C1 segment of cervical spinal cord (tissue), 14 donors: ENCODE data around the gene SPSB4.
A peak's percentile ranks its signal among the peaks of the same experiment; 100 is the strongest.
"Not testable (repeated sequence)": the region's sequence is repeated elsewhere in the genome, so short reads cannot be mapped to it uniquely, and the experiment has no call there.

Source experiments
- DNase-seq, 14 donors: peaks; one replicate each; lab custom pipeline; 2025; lab: John Stamatoyannopoulos, UW

The SPSB4 gene

GRCh38 chr3:141093971-141094684, 43.0 kb downstream of the SPSB4 start:
- peak in 3 of 14 donors; percentile 6 to 20 (median 16) for DNase-seq

DNA sequence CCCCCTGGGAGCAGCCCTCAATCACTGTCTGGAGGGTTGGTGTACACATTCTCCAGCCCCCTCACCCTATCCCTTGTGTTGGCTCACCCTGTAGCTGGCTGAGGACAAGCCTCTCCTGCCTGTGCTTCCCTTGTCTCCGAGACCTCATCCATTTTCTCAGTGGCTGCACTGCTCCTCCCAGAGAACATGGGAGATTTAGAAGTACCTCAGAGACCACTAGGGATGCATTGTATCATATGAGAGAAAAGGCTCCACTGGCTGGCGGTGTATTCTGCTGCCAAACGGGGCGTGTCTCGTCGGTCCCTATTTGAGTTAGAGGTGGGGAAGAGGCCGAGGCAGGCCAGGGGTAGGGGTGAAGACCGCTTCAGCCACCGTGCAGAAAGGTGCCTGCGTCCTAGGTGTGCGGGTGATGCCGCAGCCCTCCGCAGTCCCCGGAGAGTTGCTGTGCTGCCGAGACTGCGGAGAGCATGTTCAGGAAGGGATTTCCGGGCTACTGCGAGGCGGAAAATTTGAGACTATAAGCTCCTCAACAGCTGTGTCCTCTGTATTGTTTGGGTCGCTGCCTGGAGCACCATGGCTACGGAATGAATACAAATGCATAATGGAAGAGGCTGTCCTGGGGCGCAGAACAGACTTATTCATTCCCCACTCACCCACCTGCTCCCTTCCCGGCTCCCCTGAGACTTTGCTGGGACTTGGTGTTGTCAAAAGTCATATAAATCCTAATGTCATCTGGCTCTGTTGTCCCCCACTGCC, 43.8 kb downstream of the SPSB4 start:
- peak in 3 of 14 donors; percentile 14 to 28 (median 26) for DNase-seq

DNA sequence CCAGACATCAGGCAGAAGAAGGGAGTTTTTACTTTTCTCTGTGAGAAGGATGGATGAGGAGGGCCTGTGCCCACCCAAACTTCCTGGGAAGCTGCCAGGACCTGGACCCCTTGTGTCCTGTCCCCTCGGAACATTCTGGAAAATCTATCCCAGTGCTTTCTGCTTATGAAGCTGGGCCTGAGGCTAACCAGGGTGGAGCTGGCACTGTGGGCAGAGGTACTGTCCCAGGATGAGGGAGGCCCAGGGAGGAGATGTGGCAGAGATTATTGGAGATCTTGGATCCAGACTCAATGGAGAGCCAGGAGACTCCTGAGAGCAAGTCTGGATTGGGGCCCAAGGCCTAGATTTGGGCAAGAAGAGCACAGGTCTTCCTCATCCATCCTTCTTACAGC, 44.4 kb downstream of the SPSB4 start:
- no peak for DNase-seq

DNA sequence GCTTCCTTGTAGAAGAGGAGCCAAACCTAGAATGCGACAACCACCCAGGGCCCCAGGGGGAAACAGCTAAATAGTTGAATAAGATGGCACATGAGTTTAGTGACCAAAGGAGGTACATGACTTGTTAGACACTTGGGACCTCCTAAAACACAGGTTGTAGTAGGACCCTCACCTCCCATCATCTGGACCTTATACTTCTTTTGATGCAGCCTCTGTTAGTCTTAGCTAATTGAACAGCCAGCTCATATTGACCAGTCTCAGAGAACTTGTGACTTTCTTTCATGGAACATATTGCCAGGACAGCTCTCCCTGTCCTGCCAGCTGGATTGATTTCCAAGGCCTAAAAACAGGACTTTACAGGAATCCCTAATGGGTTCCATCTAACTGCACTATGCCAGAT, 45.0 kb downstream of the SPSB4 start:
- DNase-seq: no peak

- no peak for DNase-seq
Measured at GRCh38 chr3:141096981-141097380, 45.8 kb downstream of the SPSB4 start.

- no peak for DNase-seq
Measured at GRCh38 chr3:141100112-141100511, 49.0 kb downstream of the SPSB4 start.

- no peak for DNase-seq
Measured at GRCh38 chr3:141100531-141101320, 49.6 kb downstream of the SPSB4 start.

GRCh38 chr3:141102372-141102771, 51.2 kb downstream of the SPSB4 start:
- no peak for DNase-seq

GRCh38 chr3:141103067-141103466, 51.9 kb downstream of the SPSB4 start:
- no peak for DNase-seq

DNA sequence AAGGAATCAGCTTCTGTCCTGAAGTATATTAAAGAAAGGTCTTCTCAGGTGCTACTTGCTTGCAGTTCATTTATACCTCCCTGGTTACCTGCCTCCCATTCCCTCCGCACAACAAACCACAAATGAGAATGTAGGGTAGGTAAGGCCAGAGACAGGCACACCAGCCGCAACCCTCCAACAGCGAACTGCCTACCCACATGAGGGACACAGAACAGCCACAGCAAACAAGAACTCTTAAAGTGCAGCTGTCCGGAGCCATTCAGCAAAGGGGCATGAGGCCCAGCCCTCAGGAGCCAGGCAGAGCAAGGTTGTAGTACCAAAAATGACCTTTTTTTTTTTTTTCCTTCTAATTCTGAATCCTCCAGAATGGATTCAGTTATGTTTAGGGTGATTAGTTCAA, 52.4 kb downstream of the SPSB4 start:
- no peak for DNase-seq

DNA sequence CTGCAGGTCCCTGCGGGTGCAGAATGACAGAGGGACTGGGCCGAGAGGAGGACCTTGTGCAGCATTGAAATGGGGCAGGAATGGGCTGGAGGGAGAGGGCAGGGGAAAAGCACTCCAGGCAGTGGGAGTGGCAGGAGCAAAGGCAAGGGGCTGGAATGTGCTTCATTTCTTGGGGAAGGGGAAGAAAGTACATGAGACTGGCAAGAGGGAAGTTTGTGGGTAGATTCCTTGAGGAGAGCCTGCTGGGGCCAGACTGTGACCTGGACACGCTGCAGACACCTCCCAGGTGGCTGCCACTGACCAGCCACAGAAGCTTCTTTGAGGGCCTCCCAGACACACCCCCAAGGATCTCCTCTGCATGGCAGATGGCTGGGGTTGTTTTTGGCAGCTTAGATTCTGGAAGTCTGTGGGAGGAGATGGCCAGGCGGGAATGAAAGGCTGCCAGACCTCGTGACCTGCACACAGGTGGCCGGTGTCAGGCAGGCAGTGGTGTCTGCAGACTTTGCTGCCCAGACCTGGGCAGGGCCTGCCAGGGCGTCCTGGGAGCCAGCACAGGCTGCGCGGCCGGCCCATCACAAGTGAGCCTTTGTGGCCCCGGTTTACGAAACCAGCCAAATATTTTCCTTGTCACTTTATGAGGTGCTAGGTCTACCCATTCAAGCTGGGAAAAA, 53.1 kb downstream of the SPSB4 start:
- peak in 3 of 14 donors; percentile 23 to 97 (median 54) for DNase-seq

DNA sequence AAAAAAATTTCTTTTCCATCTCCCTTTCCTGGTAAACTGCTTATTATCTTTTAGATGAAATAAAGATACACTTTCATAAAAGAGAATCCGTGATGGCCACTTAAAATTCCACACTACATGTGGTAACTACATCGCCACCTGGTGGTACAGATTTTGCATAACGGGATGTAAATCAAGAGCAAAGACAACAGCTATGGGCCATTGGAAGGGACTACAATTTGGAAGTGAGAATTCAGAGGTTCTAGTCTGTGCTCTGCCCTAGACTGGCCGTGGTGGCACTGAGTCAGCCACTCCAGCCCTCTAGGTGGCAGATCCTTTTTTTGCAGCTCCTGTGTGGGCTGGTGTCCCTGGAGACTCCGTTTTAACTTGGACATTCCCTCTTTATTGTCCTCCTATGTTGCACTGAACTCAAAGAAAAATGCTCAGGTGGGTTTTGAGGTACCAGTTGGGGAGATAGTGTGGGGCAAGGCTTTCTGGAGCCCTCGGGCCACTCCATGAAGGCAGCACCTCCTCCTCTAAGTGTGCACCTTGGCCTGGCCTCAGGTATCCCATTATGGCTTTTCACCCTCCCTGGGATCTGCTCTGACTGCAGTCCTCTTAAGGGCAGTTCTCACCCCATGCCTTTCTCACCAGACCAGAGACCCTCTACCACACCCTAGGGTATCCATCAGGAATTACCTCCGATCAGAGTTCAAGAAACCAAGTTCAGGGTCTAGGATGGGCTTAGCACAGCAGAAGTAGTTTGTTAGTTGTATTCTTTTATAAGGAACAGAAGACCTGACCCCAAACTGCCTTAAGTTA, 54.9 kb downstream of the SPSB4 start:
- peak in 3 of 14 donors; percentile 12 to 40 (median 14) for DNase-seq

- no peak for DNase-seq
Measured at GRCh38 chr3:141106842-141107241, 55.7 kb downstream of the SPSB4 start.

DNA sequence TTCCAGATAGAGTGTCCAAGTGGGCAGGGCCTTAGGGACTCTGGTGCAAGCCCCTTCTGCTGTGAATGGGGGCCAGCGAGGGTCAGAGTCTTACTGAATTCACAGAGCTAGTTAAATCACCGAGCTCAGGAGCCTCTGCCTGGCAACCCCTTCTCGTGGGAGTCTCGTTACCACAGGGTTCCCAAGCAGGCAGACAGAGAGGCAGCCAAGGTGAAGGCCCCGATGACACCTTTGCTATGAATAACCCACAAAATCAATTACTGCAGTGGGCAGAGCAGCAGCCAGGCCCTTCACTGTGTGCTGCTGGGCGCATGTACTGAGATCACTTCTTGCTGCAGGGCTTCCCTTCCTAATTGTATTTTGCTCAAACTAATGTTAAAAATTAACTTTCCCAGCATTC, 56.9 kb downstream of the SPSB4 start:
- DNase-seq: no peak

- no peak for DNase-seq
Measured at GRCh38 chr3:141109751-141110150, 58.6 kb downstream of the SPSB4 start.

- DNase-seq: no peak
Measured at GRCh38 chr3:141110322-141110721, 59.2 kb downstream of the SPSB4 start.

DNA sequence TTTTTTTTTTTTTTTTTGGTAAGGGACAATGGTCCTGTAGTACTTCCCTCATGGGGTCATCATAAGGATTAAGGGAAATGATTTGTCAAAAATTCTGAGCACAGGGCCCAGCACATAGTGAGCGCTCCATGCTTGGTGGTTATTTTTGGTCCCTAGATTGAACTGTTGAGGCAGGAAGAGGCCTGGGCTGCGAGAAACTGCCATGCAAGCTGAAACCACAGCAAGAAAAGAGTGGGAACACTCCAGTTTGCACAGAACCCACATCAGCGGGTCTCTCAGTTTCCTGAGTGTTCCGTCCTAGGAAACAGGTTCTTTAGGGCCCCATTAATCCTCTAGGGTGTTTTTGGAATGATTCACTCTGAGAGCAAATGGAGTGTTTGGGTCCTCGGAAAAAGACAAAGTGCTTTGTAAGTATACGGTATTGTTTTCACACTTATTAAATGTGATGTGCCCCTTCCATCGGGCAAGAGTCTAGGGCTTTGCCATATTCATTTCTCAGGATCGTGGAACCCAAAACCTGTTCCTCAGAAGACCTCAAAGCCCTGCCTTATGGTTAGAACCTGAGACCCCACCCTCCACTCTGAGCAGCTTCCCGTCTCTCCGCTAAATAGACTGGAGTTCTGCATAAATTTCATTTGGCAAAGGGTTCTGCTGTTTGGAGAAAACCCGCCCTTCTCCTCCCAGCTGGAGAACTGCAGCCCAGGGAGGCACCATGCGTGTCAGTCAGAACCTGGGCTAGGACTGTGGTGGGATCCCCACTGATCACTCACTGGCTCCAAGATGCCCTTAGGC, 60.4 kb downstream of the SPSB4 start:
- no peak for DNase-seq

DNA sequence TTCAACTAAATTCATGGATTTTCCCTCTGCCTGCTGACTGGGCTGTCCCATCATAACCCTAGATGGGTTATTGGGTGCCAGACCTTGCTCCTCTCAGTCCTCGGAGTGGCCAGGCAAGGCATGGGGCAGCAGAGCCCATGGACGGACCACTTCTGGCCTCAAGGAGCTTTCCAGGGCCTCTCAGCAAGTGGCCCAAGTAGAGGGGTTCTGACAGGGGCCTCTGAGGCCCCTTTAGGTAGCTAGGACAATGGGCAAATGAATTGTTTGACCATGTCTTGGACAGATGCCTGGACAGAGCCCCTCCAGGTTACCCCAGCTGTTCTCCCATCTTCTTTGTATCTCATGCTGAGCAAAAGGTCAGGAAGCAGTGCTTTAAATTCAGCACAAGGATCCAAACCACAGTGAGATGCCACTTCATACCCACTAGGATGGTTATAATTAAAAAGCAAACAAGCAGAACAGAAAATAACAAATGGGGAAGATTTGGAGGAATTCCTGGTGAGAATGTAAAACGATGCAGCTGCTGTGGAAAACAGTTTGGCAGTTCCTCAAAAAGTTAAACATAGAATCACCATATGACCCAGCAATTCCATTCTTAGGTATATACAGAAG, 61.6 kb downstream of the SPSB4 start:
- DNase-seq: no peak

DNA sequence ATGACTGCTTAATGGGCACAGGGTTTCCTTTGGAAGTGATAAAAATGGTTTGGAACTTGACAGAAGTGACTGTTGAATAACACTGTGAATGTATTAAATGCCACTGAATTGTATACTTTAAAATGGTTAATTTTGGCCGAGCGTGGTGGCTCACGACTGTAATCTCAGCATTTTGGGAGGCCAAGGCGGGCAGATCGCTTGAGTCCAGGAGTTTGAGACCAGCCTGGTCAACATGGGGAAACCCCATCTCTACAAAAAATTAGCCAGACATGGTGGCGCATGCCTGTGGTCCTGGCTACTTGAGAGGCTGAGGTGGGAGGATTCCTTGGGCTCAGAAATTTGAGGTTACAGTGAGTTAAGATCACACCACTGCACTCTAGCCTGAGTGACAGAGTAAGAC, 62.5 kb downstream of the SPSB4 start:
- DNase-seq: not testable (repeated sequence)
